Mesenchymal stem cell (in vitro differentiated cells and primary cell): Measurements from ENCODE around the gene CAMK2A.
A peak's percentile ranks its signal among the peaks of the same experiment; 100 is the strongest.

Source experiments
- DNase-seq: peaks from one replicate; pipeline ENCODE4 v3.0.0-alpha.2; 2013
- H2AFZ ChIP-seq: one replicate; pipeline ENCODE4 v1.6.1; 2013; ENCODE audit warnings: low read depth, mild to moderate bottlenecking, control low read depth, inconsistent platforms, low read length, moderate library complexity
- H2AK5ac ChIP-seq: 2 replicates; pipeline ENCODE4 v1.6.1; 2013; ENCODE audit warnings: low read length, moderate library complexity, mild to moderate bottlenecking, inconsistent platforms; ENCODE audit not compliant: severe bottlenecking
- H2BK120ac ChIP-seq: one replicate; pipeline ENCODE4 v1.6.1; 2013; ENCODE audit warnings: low read depth, mild to moderate bottlenecking, inconsistent platforms, low read length, moderate library complexity
- H2BK12ac ChIP-seq, 2 experiments: one replicate each; pipeline ENCODE4 v1.6.1; 2013; ENCODE audit warnings: inconsistent platforms in 2 of 2, low read length in 2 of 2, mild to moderate bottlenecking in 2 of 2, moderate library complexity in 2 of 2, control low read depth in 1 of 2
- H2BK15ac ChIP-seq: one replicate; pipeline ENCODE4 v1.6.1; 2013; ENCODE audit warnings: mild to moderate bottlenecking, low read depth, inconsistent platforms; ENCODE audit not compliant: poor library complexity, severe bottlenecking
- H2BK5ac ChIP-seq: 2 replicates; pipeline ENCODE4 v1.6.1; 2013; ENCODE audit warnings: low read depth, mild to moderate bottlenecking, low read length, control low read depth, inconsistent platforms; ENCODE audit not compliant: poor library complexity, severe bottlenecking
- H3K14ac ChIP-seq, 2 experiments: one replicate each; pipeline ENCODE4 v1.6.1; 2013; ENCODE audit warnings: inconsistent platforms in 2 of 2, low read length in 2 of 2, control low read depth in 1 of 2, mild to moderate bottlenecking in 1 of 2, moderate library complexity in 1 of 2
- H3K18ac ChIP-seq, 2 experiments: one replicate each; pipeline ENCODE4 v1.6.1; 2013; ENCODE audit warnings: inconsistent platforms in 2 of 2, low read length in 2 of 2, control low read depth in 1 of 2, low read depth in 1 of 2, mild to moderate bottlenecking in 1 of 2
- H3K23ac ChIP-seq, 2 experiments: one replicate each; pipeline ENCODE4 v1.6.1; 2013; ENCODE audit warnings: inconsistent platforms in 2 of 2, low read length in 2 of 2, mild to moderate bottlenecking in 2 of 2, moderate library complexity in 2 of 2, control low read depth in 1 of 2
- H3K27ac ChIP-seq: 2 replicates; pipeline ENCODE4 v1.5.1; 2013; ENCODE audit warnings: mild to moderate bottlenecking, moderate library complexity, low read length, control low read depth, inconsistent platforms; ENCODE audit not compliant: poor library complexity, severe bottlenecking
- H3K27me3 ChIP-seq, 2 experiments: 2 replicates each; pipeline versions ENCODE4 v1.6.1 to v1.7.0; 2013; ENCODE audit warnings: low read length in 2 of 2, mild to moderate bottlenecking in 2 of 2, moderate library complexity in 2 of 2, control low read depth in 1 of 2, inconsistent platforms in 1 of 2; ENCODE audit not compliant: control insufficient read depth in 1 of 2, insufficient read depth in 1 of 2
- H3K36me3 ChIP-seq, 2 experiments: 2 replicates each; pipeline versions ENCODE4 v1.6.1 to v1.7.0; 2013; ENCODE audit warnings: low read length in 2 of 2, control low read depth in 1 of 2, inconsistent platforms in 1 of 2, low read depth in 1 of 2, mild to moderate bottlenecking in 1 of 2; ENCODE audit not compliant: insufficient read depth in 2 of 2, control insufficient read depth in 1 of 2
- H3K4ac ChIP-seq, 2 experiments: one replicate each; pipeline ENCODE4 v1.6.1; 2013; ENCODE audit warnings: inconsistent platforms in 2 of 2, low read length in 2 of 2, mild to moderate bottlenecking in 2 of 2, moderate library complexity in 2 of 2, control low read depth in 1 of 2, low read depth in 1 of 2
- H3K4me1 ChIP-seq: 2 replicates; pipeline ENCODE4 v1.6.1; 2013; ENCODE audit warnings: low read depth, low read length, control low read depth; ENCODE audit not compliant: control insufficient read depth, insufficient read depth
- H3K4me2 ChIP-seq: 2 replicates; pipeline ENCODE4 v1.6.1; 2013; ENCODE audit warnings: low read length, mild to moderate bottlenecking, inconsistent platforms; ENCODE audit not compliant: poor library complexity, severe bottlenecking
- H3K4me3 ChIP-seq, 2 experiments: 2 replicates each; pipeline versions ENCODE4 v1.5.1 to v1.7.0; 2013; ENCODE audit warnings: low read length in 2 of 2, mild to moderate bottlenecking in 2 of 2, control low read depth in 1 of 2, low read depth in 1 of 2; ENCODE audit not compliant: insufficient read depth in 1 of 2
- H3K79me1 ChIP-seq: replicated peaks from 2 replicates; pipeline ENCODE4 v1.6.1; 2013; ENCODE audit warnings: mild to moderate bottlenecking, control low read depth, low read length, inconsistent platforms; ENCODE audit not compliant: poor library complexity, severe bottlenecking
- H3K9ac ChIP-seq: 2 replicates; pipeline ENCODE4 v1.7.0; 2013; ENCODE audit warnings: mild to moderate bottlenecking, low read length, moderate library complexity
- H3K9me3 ChIP-seq: 2 replicates; pipeline ENCODE4 v1.7.0; 2013; ENCODE audit warnings: mild to moderate bottlenecking, low read length; ENCODE audit not compliant: control insufficient read depth
- H4K8ac ChIP-seq: one replicate; pipeline ENCODE4 v1.6.1; 2013; ENCODE audit warnings: inconsistent platforms, mild to moderate bottlenecking, low read length, moderate library complexity
- H4K91ac ChIP-seq: one replicate; pipeline ENCODE4 v1.6.1; 2013; ENCODE audit warnings: mild to moderate bottlenecking, low read length, inconsistent platforms
- WGBS: methylation state at CpG from one replicate; pipeline ENCODE4 v1.1.7; 2013; ENCODE audit warnings: mixed read lengths; 5-methylcytosine and 5-hydroxymethylcytosine counted together

Gene CAMK2A

GRCh38 chr5:150183436-150183835, 106.1 kb downstream of the CAMK2A start:
- Histone ChIP-seq H3K4me2 (no peak overlapping the region), H2AFZ (no peak overlapping the region), H3K4ac (no peak overlapping the region), H3K79me1 (no peaks in the 10 kb centered on the region), H3K9me3 (no peaks in the 10 kb centered on the region), H3K9ac (no peak overlapping the region), H3K18ac (no peak overlapping the region), H3K14ac (no peak overlapping the region), H3K23ac (no peak overlapping the region), H3K27me3 (peaks cover 5 to 15% of the 10 kb centered on the region in 2 experiments), H3K4me3 (no peak overlapping the region), H3K4me1 (peaks cover 3% of the 10 kb centered on the region), H4K8ac (no peak overlapping the region), H3K27ac (no peak overlapping the region), H2AK5ac (no peak overlapping the region), H2BK12ac (no peak overlapping the region), H2BK5ac (no peak overlapping the region), H2BK120ac (no peak overlapping the region), H4K91ac (no peak overlapping the region), H3K36me3 (no peaks in the 10 kb centered on the region), H2BK15ac (no peak overlapping the region)
- 97% methylated on average over 11 of the region's 12 CpGs for WGBS
- no peak for DNase-seq

DNA sequence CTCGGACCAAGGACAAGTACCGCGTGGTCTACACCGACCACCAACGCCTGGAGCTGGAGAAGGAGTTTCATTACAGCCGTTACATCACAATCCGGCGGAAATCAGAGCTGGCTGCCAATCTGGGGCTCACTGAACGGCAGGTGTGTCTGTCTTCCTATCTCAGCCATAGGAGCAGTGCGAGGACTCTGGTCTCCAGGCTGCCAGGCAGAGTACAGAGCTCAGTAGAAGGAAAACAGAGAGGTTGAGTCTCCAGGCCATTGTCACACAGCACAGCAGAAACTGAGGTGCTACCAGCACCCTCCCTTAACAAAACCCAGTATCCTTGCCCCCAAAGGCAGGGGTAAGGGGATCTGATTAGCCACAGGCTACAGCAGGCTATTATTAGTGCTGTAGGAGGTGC, 106.8 kb downstream of the CAMK2A start:
- Histone ChIP-seq H2BK15ac (no peak overlapping the region), H4K8ac (no peak overlapping the region), H3K9me3 (no peaks in the 10 kb centered on the region), H2AK5ac (no peak overlapping the region), H3K79me1 (no peaks in the 10 kb centered on the region), H3K27me3 (peaks cover 0 to 9% of the 10 kb centered on the region in 2 experiments), H3K4me2 (no peak overlapping the region), H3K4me3 (no peak overlapping the region), H2BK12ac (no peak overlapping the region), H2AFZ (no peak overlapping the region), H3K36me3 (no peaks in the 10 kb centered on the region), H2BK120ac (no peak overlapping the region), H3K14ac (no peak overlapping the region), H3K9ac (no peak overlapping the region), H3K23ac (no peak overlapping the region), H3K4ac (no peak overlapping the region), H3K27ac (no peak overlapping the region), H3K18ac (no peak overlapping the region), H2BK5ac (no peak overlapping the region), H3K4me1 (peaks cover 5% of the 10 kb centered on the region), H4K91ac (no peak overlapping the region)
- WGBS, result 95% methylated on average over 10 of the region's 10 CpGs
- DNase-seq, result no peak

DNA sequence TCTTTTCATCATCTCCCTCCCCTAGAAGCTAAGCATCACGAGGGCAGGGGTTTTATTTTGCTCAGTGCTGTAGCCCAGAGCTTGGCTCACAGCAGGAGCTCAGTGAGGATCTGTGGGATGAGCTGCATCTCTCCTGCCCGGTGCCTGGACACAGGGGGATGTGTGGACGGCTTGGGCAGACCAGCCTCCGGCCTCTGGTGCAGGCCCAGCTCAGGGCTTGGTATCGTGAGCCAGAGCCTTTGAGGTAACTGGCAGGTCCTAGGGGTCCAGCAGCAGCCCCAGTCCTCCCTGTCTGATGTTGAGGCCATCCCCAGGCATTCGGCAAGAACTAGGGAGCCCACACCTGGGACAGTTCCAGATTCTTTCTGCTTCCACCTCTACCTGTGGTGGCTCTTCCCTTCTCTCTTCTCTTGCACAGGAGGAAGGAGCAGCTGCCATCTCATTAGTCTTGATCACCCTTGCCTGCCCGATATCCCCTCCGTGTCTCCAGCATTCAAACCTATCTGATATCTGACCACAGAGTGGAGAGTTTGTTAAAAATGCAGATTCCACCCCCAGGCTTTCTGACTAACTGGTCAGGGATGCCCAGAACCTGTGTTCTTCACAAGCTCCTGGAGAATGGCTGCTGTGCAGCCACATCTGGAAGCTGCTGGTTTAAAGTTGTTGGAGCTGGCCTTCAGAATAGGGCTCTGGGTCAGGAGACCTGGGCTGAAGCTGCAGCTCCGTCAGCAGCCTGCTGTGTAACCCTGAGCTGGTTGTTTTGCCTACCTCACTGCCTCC, 107.6 kb downstream of the CAMK2A start:
- H3K18ac ChIP-seq, result no peak overlapping the region
- no peak overlapping the region for H3K4ac ChIP-seq
- no peak overlapping the region for H2AFZ ChIP-seq
- H4K8ac ChIP-seq, result no peak overlapping the region
- H2BK5ac ChIP-seq, result no peak overlapping the region
- no peak overlapping the region for H3K4me3 ChIP-seq
- no peaks in the 10 kb centered on the region for H3K36me3 ChIP-seq
- H3K27ac ChIP-seq, result no peak overlapping the region
- H2BK120ac ChIP-seq, result no peak overlapping the region
- H2BK15ac ChIP-seq, result no peak overlapping the region
- no peak overlapping the region for H2AK5ac ChIP-seq
- DNase-seq, result no peak
- H3K4me1 ChIP-seq, result peaks cover 5% of the 10 kb centered on the region
- H4K91ac ChIP-seq, result no peak overlapping the region
- 87% methylated on average over 8 of the region's 9 CpGs for WGBS
- H3K79me1 ChIP-seq, result no peaks in the 10 kb centered on the region
- peak overlapping the region in 1 of 2 experiments; percentile 29 for H2BK12ac ChIP-seq
- no peak overlapping the region for H3K4me2 ChIP-seq
- H3K27me3 ChIP-seq, result peaks cover 0 to 3% of the 10 kb centered on the region in 2 experiments
- no peak overlapping the region for H3K14ac ChIP-seq
- H3K9me3 ChIP-seq, result no peaks in the 10 kb centered on the region
- peak overlapping the region; percentile 77 for H3K9ac ChIP-seq
- no peak overlapping the region for H3K23ac ChIP-seq

DNA sequence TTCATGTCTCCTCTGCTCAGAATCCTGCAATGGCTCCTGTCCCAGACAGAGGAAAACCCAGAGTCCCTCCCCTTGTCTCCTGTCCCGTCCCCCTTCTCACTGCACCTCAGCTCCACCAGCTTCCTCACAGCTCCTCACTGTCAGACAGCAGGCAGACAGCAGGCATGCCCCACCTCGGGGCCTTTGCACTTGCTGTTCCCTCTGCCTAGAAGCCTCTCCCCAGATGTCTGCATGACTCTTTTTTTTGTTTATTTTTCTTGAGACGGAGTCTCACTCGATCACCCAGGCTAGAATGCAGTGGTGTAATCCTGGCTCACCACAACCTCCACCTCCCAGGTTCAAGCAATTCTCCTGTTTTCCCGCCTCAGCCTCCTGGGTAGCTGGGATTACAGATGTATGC, 108.5 kb downstream of the CAMK2A start:
- H3K14ac ChIP-seq, result no peak overlapping the region
- no peak overlapping the region for H3K4me3 ChIP-seq
- no peaks in the 10 kb centered on the region for H3K27me3 ChIP-seq
- H3K27ac ChIP-seq, result no peak overlapping the region
- no peak overlapping the region for H2AFZ ChIP-seq
- no peak overlapping the region for H4K8ac ChIP-seq
- DNase-seq, result peak; percentile 77
- no peak overlapping the region for H2BK5ac ChIP-seq
- no peak overlapping the region for H2BK12ac ChIP-seq
- no peaks in the 10 kb centered on the region for H3K9me3 ChIP-seq
- no peak overlapping the region for H2BK15ac ChIP-seq
- H2BK120ac ChIP-seq, result no peak overlapping the region
- H3K4me2 ChIP-seq, result no peak overlapping the region
- WGBS, result 37% methylated on average over 5 of the region's 5 CpGs
- H3K9ac ChIP-seq, result peak overlapping the region; percentile 77
- H3K4me1 ChIP-seq, result peaks cover 9% of the 10 kb centered on the region
- H2AK5ac ChIP-seq, result no peak overlapping the region
- H4K91ac ChIP-seq, result no peak overlapping the region
- H3K36me3 ChIP-seq, result no peaks in the 10 kb centered on the region
- no peak overlapping the region for H3K4ac ChIP-seq
- peak overlapping the region in 1 of 2 experiments; percentile 58 for H3K18ac ChIP-seq
- no peaks in the 10 kb centered on the region for H3K79me1 ChIP-seq
- H3K23ac ChIP-seq, result no peak overlapping the region
